Panc1 (cell line): ENCODE measurements around the gene NEURL4. TPM values are rescaled to one million over a fixed set of nuclear protein-coding genes. Genes with fewer than 3 reads are reported as not detected.

ENCODE experiments used
- ATAC-seq: fragments of 200-7000 bp; cut with Tn5 transposase; 2 replicates; pipeline ENCODE4 v1.9.1; 2020; ENCODE audit warnings: mild to moderate bottlenecking, moderate library complexity
- BruUV-seq: library from RNA; stranded (reverse); fragments of 400-500 nt; replicated peaks from 2 replicates; lab custom pipeline; 2021; lab: Mats Ljungman, UMichigan
- CTCF ChIA-PET: fragments of 300-600 bp; sonication (Branson Sonifier 250); formaldehyde crosslinking; loops from one replicate; lab custom pipeline; 2022; ENCODE audit warnings: antibody characterized with exemption; lab: Charles Lee
- POLR2A ChIA-PET: fragments of 300-600 bp; sonication (Branson Sonifier 250); formaldehyde crosslinking; loops from one replicate; lab custom pipeline; 2022; ENCODE audit warnings: antibody characterized with exemption; lab: Charles Lee
- DNase-seq: peaks from one replicate; pipeline ENCODE4 v3.0.0-alpha.2; 2010; ENCODE audit warnings: low read depth, low spot score
- H3K27ac ChIP-seq: 2 replicates; pipeline ENCODE4 v1.5.1; 2011; ENCODE audit warnings: mild to moderate bottlenecking, low read length, inconsistent platforms
- H3K27me3 ChIP-seq: fragments of 200-500 bp; sonication (Bioruptor generic); 2 replicates; pipeline ENCODE4 v1.6.0; 2014; ENCODE audit warnings: low read length, inconsistent platforms; ENCODE audit not compliant: control insufficient read depth, insufficient read depth
- H3K36me3 ChIP-seq: fragments of 200-500 bp; sonication (Bioruptor generic); 2 replicates; pipeline ENCODE4 v1.5.1; 2014; ENCODE audit warnings: inconsistent platforms, mild to moderate bottlenecking, low read length, moderate library complexity; ENCODE audit not compliant: control insufficient read depth, insufficient read depth
- H3K4me1 ChIP-seq: 2 replicates; pipeline ENCODE4 v1.5.1; 2011; ENCODE audit warnings: inconsistent platforms, mild to moderate bottlenecking, low read length, moderate library complexity; ENCODE audit not compliant: control insufficient read depth, insufficient read depth
- H3K4me3 ChIP-seq, 2 experiments: 2 replicates each; pipeline ENCODE4 v1.5.1; 2011 to 2012; ENCODE audit warnings: low read depth in 2 of 2, low read length in 2 of 2, mild to moderate bottlenecking in 2 of 2, inconsistent platforms in 1 of 2, moderate library complexity in 1 of 2
- H3K9me3 ChIP-seq: fragments of 200-500 bp; sonication (Bioruptor generic); 2 replicates; pipeline ENCODE4 v1.5.1; 2014; ENCODE audit warnings: low read depth, mild to moderate bottlenecking, inconsistent platforms, low read length, moderate library complexity; ENCODE audit not compliant: control insufficient read depth, insufficient read depth
- CTCF ChIP-seq: fragments of 450-650 bp; IDR thresholded peaks from 2 replicates; pipeline ENCODE4 v1.5.1; 2017; ENCODE audit warnings: mild to moderate bottlenecking
- POLR2AphosphoS5 ChIP-seq: IDR thresholded peaks from 2 replicates; pipeline ENCODE4 v1.6.1; 2012; ENCODE audit warnings: mild to moderate bottlenecking, low read depth, low read length, moderate library complexity
- REST ChIP-seq, 2 experiments: IDR thresholded peaks; 2 replicates each; pipeline ENCODE4 v1.6.1; 2011 to 2012; ENCODE audit warnings: low read depth in 2 of 2, control low read depth in 1 of 2, low read length in 1 of 2, mild to moderate bottlenecking in 1 of 2, moderate library complexity in 1 of 2; ENCODE audit not compliant: insufficient read depth in 1 of 2
- SIN3A ChIP-seq: IDR thresholded peaks from 2 replicates; pipeline ENCODE4 v1.6.1; 2012; ENCODE audit warnings: low read depth, mild to moderate bottlenecking, low read length, moderate library complexity, borderline replicate concordance; ENCODE audit not compliant: insufficient read depth
- TCF7L2 ChIP-seq: IDR thresholded peaks from 2 replicates; pipeline ENCODE4 v1.6.1; 2011; ENCODE audit warnings: mild to moderate bottlenecking, low read depth, low read length, inconsistent platforms
- in situ Hi-C: cut with HindIII; loops from 2 replicates; pipeline ENCODE4 v1.10.0; 2016; ENCODE audit warnings: low sequenced_read_pairs, low pct_unique_long_range_greater_than_20kb
- intact Hi-C: fragments of 100-400 bp; cut with micrococcal nuclease; formaldehyde crosslinking; loops from one replicate; pipeline ENCODE4 v1.10.0; 2022; ENCODE audit not compliant: unreplicated experiment
- total RNA-seq: library from RNA; stranded (reverse); gene quantifications from one replicate; pipeline ENCODE4 v1.2.1, GENCODE V29; 2021; ENCODE audit not compliant: unreplicated experiment

The NEURL4 gene
- total RNA-seq, 1 experiment from 2014 or later, result 58.9 TPM

- TF ChIP-seq REST (IDR thresholded peaks at IDR 0.05; ENCODE audit: insufficient read depth in 1 of 2, low read depth in 2 of 2, low read length in 1 of 2) (peak in 1 of 2 experiments; percentile 39; a peak in 1 of 4 replicates), CTCF (no peak), POLR2AphosphoS5 (peak; percentile 46), SIN3A (no peak), TCF7L2 (no peak)
- intact Hi-C loops, result no loop called here
- peak overlapping the region; percentile 93 for H3K27ac ChIP-seq
- CTCF ChIA-PET, result no interaction called here
- ATAC-seq (peak; percentile 58), DNase-seq (no peak)
- H3K9me3 ChIP-seq, result no peaks in the 10 kb centered on the region
- peaks cover 42% of the 10 kb centered on the region for H3K4me1 ChIP-seq
- in situ Hi-C loops, result no loop called here
- peak overlapping the region; percentile 86 to 92 for H3K4me3 ChIP-seq
- H3K27me3 ChIP-seq, result no peaks in the 10 kb centered on the region
- POLR2A ChIA-PET, result interaction anchor here (0.7 to 0.9 kb wide), 2 partner anchors 15 to 21 kb away, joined by 3 read pairs; partner anchors contain the start of gene NEURL4
- H3K36me3 ChIP-seq, result peaks cover 22% of the 10 kb centered on the region
- TSS peak; percentile 83 for BruUV-seq
Observed at GRCh38 chr17:7308625-7309433, 20.3 kb downstream of the NEURL4 start.

GRCh38 chr17:7307686-7308624 is 21.2 kb downstream of the NEURL4 start:
- no peaks in the 10 kb centered on the region for H3K27me3 ChIP-seq
- H3K4me1 ChIP-seq, result peaks cover 35% of the 10 kb centered on the region
- TF ChIP-seq CTCF (no peak), SIN3A (peak; percentile 48; the same call in 1 of the 2 replicates), REST (IDR thresholded peaks at IDR 0.05; ENCODE audit: insufficient read depth in 1 of 2, low read depth in 2 of 2, low read length in 1 of 2) (no peak), POLR2AphosphoS5 (no peak), TCF7L2 (no peak)
- CTCF ChIA-PET, result no interaction called here
- H3K36me3 ChIP-seq, result peaks cover 22% of the 10 kb centered on the region
- H3K27ac ChIP-seq, result peak overlapping the region; percentile 93
- no peaks in the 10 kb centered on the region for H3K9me3 ChIP-seq
- DNase-seq, result no peak
- POLR2A ChIA-PET, result interaction anchor here (0.7 to 0.9 kb wide), 2 partner anchors 14 to 21 kb away, joined by 3 read pairs; partner anchors contain the start of gene NEURL4
- ATAC-seq, result peak; percentile 54
- BruUV-seq, result no TSS peak
- in situ Hi-C loops (no loop called here), intact Hi-C loops (no loop called here)
- H3K4me3 ChIP-seq, result peak overlapping the region; percentile 86 to 92
